ENCODE measurements around the gene CRKL.
A peak's percentile ranks its signal among the peaks of the same experiment; 100 is the strongest.

The CRKL gene

GRCh38 chr22:20885017-20885556 lies 32.1 kb upstream of the CRKL start:
- Mint-ChIP-seq H3K27me3 (ENCODE audit: low read depth) (no peaks in the 10 kb centered on the region), H3K27ac (peak overlapping the region in 2 of 3 experiments; percentile 17 to 79), H3K9me3 (no peaks in the 10 kb centered on the region), H3K4me1 (no peaks in the 10 kb centered on the region), H3K36me3 (ENCODE audit: low read depth) (peaks cover 54% of the 10 kb centered on the region), H3K4me3 (no peak overlapping the region)
- TF ChIP-seq, protein P1, sequence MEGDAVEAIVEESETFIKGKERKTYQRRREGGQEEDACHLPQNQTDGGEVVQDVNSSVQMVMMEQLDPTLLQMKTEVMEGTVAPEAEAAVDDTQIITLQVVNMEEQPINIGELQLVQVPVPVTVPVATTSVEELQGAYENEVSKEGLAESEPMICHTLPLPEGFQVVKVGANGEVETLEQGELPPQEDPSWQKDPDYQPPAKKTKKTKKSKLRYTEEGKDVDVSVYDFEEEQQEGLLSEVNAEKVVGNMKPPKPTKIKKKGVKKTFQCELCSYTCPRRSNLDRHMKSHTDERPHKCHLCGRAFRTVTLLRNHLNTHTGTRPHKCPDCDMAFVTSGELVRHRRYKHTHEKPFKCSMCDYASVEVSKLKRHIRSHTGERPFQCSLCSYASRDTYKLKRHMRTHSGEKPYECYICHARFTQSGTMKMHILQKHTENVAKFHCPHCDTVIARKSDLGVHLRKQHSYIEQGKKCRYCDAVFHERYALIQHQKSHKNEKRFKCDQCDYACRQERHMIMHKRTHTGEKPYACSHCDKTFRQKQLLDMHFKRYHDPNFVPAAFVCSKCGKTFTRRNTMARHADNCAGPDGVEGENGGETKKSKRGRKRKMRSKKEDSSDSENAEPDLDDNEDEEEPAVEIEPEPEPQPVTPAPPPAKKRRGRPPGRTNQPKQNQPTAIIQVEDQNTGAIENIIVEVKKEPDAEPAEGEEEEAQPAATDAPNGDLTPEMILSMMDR (IDR thresholded peaks at IDR 0.05; ENCODE audit: unreplicated experiment in 3 of 3): no peak

DNA sequence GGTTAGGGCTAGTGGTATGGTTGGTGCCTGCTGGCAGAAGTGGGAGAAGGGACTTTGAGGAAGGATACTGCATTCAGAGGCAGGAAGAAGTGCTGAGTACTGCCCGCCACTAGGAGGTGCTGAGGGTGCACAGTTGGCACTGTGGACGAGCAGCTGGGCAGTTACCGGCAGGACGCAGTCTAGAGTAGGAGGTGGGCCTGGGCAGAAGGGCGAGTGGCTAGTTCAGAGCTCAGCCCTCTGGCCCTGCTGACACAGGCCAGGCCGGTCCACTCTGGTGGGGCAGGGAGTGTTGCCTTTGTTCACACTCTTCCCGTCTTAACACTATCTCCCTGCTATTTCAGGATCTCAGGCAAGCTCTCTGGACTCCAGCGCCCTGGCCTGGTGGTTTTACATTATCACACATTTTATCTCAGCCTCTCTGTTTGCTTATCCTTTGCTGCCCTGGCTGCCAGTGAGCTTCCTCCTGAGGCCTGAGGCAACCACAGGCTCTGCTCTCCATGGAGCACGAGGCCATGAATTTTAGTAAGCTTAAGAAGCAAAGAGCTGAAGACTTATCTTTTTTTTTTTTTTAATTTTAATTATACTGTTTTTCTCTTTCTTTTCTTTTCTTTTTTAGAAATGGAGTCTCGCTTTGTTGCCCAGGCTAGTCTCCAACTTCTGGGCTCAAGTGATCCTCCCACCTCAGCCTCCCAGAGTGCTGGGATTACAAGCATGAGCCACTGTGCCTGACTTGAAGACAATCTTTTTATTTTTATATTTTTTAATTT lies 31.5 kb upstream of the CRKL start:
- H3K9me3 Mint-ChIP-seq: no peaks in the 10 kb centered on the region
- TF ChIP-seq, protein P1 (IDR thresholded peaks at IDR 0.05; ENCODE audit: unreplicated experiment in 3 of 3): peak; percentile 73 to 81 (median 81)
- peaks cover 52% of the 10 kb centered on the region for H3K36me3 Mint-ChIP-seq (ENCODE audit: low read depth)
- H3K4me1 Mint-ChIP-seq: no peaks in the 10 kb centered on the region
- H3K4me3 Mint-ChIP-seq: no peak overlapping the region
- peak overlapping the region in 2 of 3 experiments; percentile 17 to 79 for H3K27ac Mint-ChIP-seq
- no peaks in the 10 kb centered on the region for H3K27me3 Mint-ChIP-seq (ENCODE audit: low read depth)

GRCh38 chr22:20887375-20887774 lies 29.8 kb upstream of the CRKL start:
- no peak overlapping the region for H3K4me3 Mint-ChIP-seq
- H3K4me1 Mint-ChIP-seq: no peaks in the 10 kb centered on the region
- no peaks in the 10 kb centered on the region for H3K9me3 Mint-ChIP-seq
- no peaks in the 10 kb centered on the region for H3K27me3 Mint-ChIP-seq (ENCODE audit: low read depth)
- no peak overlapping the region for H3K27ac Mint-ChIP-seq
- TF ChIP-seq, protein P1 (IDR thresholded peaks at IDR 0.05; ENCODE audit: unreplicated experiment in 3 of 3): no peak
- peaks cover 46% of the 10 kb centered on the region for H3K36me3 Mint-ChIP-seq (ENCODE audit: low read depth)

DNA sequence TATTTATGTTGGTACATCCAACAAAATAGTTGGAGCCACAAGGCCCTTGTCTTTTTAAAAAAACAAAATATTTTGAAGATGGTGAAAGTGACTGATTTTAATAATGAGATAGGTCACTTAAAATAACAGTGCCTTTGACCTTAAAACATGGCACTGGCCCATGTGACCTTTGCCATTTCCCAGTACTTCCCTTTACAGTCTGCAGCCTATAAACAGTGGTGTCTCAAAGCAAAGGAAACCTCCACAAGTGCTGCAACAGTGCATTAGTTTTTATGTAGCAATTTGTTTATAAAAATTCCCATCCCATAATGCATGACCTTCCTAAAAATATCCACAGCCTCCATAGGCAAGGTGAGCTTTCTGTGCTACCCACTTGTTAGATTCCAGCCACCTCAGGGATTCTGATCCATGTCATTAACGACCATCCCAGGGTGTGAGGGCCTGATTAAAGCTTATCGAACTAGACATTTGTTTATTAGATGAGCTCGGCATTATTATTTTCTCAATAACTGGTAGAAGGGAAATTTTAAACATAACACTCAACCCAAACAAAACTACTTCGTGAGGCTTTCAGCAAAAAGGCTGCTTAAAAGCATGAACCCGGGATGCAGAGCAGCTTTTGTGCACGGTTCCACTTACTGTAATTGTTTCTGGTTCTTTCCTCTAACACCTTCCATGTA lies 28.0 kb upstream of the CRKL start:
- Mint-ChIP-seq H3K36me3 (ENCODE audit: low read depth) (peaks cover 33% of the 10 kb centered on the region), H3K27ac (no peak overlapping the region), H3K4me3 (no peak overlapping the region), H3K9me3 (no peaks in the 10 kb centered on the region), H3K4me1 (no peaks in the 10 kb centered on the region), H3K27me3 (ENCODE audit: low read depth) (no peaks in the 10 kb centered on the region)
- TF ChIP-seq, protein P1 (IDR thresholded peaks at IDR 0.05; ENCODE audit: unreplicated experiment in 3 of 3): no peak

GRCh38 chr22:20889904-20890540 lies 27.2 kb upstream of the CRKL start:
- Mint-ChIP-seq H3K9me3 (no peaks in the 10 kb centered on the region), H3K36me3 (ENCODE audit: low read depth) (peaks cover 29% of the 10 kb centered on the region), H3K27me3 (ENCODE audit: low read depth) (no peaks in the 10 kb centered on the region), H3K27ac (no peak overlapping the region), H3K4me1 (no peaks in the 10 kb centered on the region), H3K4me3 (no peak overlapping the region)
- TF ChIP-seq, protein P1 (IDR thresholded peaks at IDR 0.05; ENCODE audit: unreplicated experiment in 3 of 3): no peak

All from nephron (organoid).